K562 (cell line): ENCODE measurements around the gene STUB1. TPM values are rescaled to one million over a fixed set of nuclear protein-coding genes. Genes with fewer than 3 reads are reported as not detected.

Source experiments
- ARID3B ChIP-seq: fragments of 250-450 bp; sonication (Bioruptor Pico); IDR thresholded peaks from 2 replicates; pipeline ENCODE4 v1.4.0; 2020; ENCODE audit warnings: borderline replicate concordance
- CAMTA2 ChIP-seq: fragments of 250-450 bp; sonication (Bioruptor Pico); conservative IDR thresholded peaks from 2 replicates; pipeline ENCODE4 v1.5.1; 2022
- CBX8 ChIP-seq: fragments of 200-600 bp; sonication (generic); IDR thresholded peaks from 2 replicates; pipeline ENCODE4 v1.6.1; 2012; ENCODE audit warnings: borderline replicate concordance, mixed run types, low read depth, mild to moderate bottlenecking, moderate library complexity, mixed read lengths, low read length, control low read depth, inconsistent platforms; ENCODE audit not compliant: poor library complexity, severe bottlenecking; ENCODE audit errors: extremely low read depth
- ESRRB ChIP-seq: fragments of 250-450 bp; sonication (Bioruptor Pico); IDR thresholded peaks from 2 replicates; pipeline ENCODE4 v1.5.0; 2020; ENCODE audit warnings: mild to moderate bottlenecking, moderate library complexity, borderline replicate concordance
- IRF1 ChIP-seq: sonication (generic); formaldehyde crosslinking; IDR thresholded peaks from 2 replicates; pipeline ENCODE4 v1.8.0; 2022; ENCODE audit warnings: missing genetic modification reagents, mild to moderate bottlenecking, borderline replicate concordance
- KLF16 ChIP-seq: IDR thresholded peaks from 2 replicates; pipeline ENCODE4 v1.6.1; 2016; ENCODE audit warnings: antibody characterized with exemption
- MEF2A ChIP-seq: IDR thresholded peaks from 2 replicates; pipeline ENCODE4 v1.6.1; 2011; ENCODE audit warnings: low read depth, mild to moderate bottlenecking, low read length, moderate library complexity; ENCODE audit not compliant: control insufficient read depth
- NR2C1 ChIP-seq, 2 experiments: fragments of 450-650 bp; IDR thresholded peaks; 2 replicates each; pipeline ENCODE4 v1.6.1; 2017; ENCODE audit warnings: mild to moderate bottlenecking in 2 of 2, antibody characterized with exemption in 1 of 2, inconsistent platforms in 1 of 2, missing compliant biosample characterization in 1 of 2, missing genetic modification characterization in 1 of 2
- PATZ1 ChIP-seq: fragments of 250-450 bp; sonication (Bioruptor Pico); IDR thresholded peaks from 2 replicates; pipeline ENCODE4 v1.5.0; 2020; ENCODE audit warnings: mild to moderate bottlenecking, borderline replicate concordance
- PTBP1 ChIP-seq: fragments of 200-400 bp; formaldehyde crosslinking; IDR thresholded peaks from 2 replicates; pipeline ENCODE4 v1.6.1; 2017; ENCODE audit warnings: low read depth, low read length
- SIX5 ChIP-seq, 2 experiments: IDR thresholded peaks; 2 replicates each; pipeline ENCODE4 v1.6.1; 2011; ENCODE audit warnings: low read length in 2 of 2, borderline replicate concordance in 1 of 2, low read depth in 1 of 2, mild to moderate bottlenecking in 1 of 2, moderate library complexity in 1 of 2; ENCODE audit not compliant: insufficient read depth in 1 of 2
- SOX6 ChIP-seq: fragments of 450-650 bp; IDR thresholded peaks from 2 replicates; pipeline ENCODE4 v1.6.1; 2014; ENCODE audit warnings: mild to moderate bottlenecking
- SP1 ChIP-seq: sonication (generic); formaldehyde crosslinking; IDR thresholded peaks from 2 replicates; pipeline ENCODE4 v1.8.1; 2022; ENCODE audit warnings: mild to moderate bottlenecking, missing genetic modification reagents
- XRCC4 ChIP-seq: IDR thresholded peaks from one replicate; pipeline ENCODE4 v1.6.1; 2011; ENCODE audit not compliant: insufficient read depth, insufficient read length; ENCODE audit errors: extremely low read depth
- ZBTB49 ChIP-seq: sonication (generic); formaldehyde crosslinking; IDR thresholded peaks from 2 replicates; pipeline ENCODE4 v1.8.0; 2022; ENCODE audit warnings: missing genetic modification reagents, mild to moderate bottlenecking, borderline replicate concordance
- ZKSCAN8 ChIP-seq: fragments of 200-800 bp; sonication (Bioruptor generic); IDR thresholded peaks from 2 replicates; pipeline ENCODE4 v1.6.1; 2016; ENCODE audit warnings: missing genetic modification characterization, missing compliant biosample characterization
- ZNF143 ChIP-seq: sonication (generic); formaldehyde crosslinking; IDR thresholded peaks from 2 replicates; pipeline ENCODE4 v1.9.0; 2022; ENCODE audit warnings: mild to moderate bottlenecking, missing genetic modification reagents
- ZNF224 ChIP-seq: sonication (generic); formaldehyde crosslinking; IDR thresholded peaks from 2 replicates; pipeline ENCODE4 v1.8.0; 2022; ENCODE audit warnings: mild to moderate bottlenecking, missing genetic modification reagents
- ZNF76 ChIP-seq: fragments of 250-450 bp; sonication (Bioruptor Pico); IDR thresholded peaks from 2 replicates; pipeline ENCODE4 v1.4.0; 2020; ENCODE audit warnings: mild to moderate bottlenecking, moderate library complexity, borderline replicate concordance
- ZSCAN29 ChIP-seq: fragments of 450-650 bp; IDR thresholded peaks from 2 replicates; pipeline ENCODE4 v1.6.1; 2017
- polyA plus RNA-seq, 8 experiments: library from polyadenylated mRNA; depleted of rRNA in 4 of 8; stranded (reverse) in 5 of 8; unstranded in 3 of 8; fragments of >200 nt; fragmentation: Nextera tagmentation in 2 of 8; fragmentation: Illumina TruSeq in 1 of 8; extraction: Ambion mirVana in 2 of 8; extraction: Trizol in 1 of 8; gene quantifications; 2 replicates each; pipeline versions ENCODE4 v1.2.1 to v1.2.3, GENCODE V29; 2011 to 2014; ENCODE audit warnings: inconsistent platforms in 1 of 8, missing spikeins in 1 of 8
- total RNA-seq, 7 experiments: library from RNA; depleted of rRNA in 6 of 7; stranded (reverse); fragments of >200 nt in 6 of 7; fragmentation: Illumina TruSeq in 2 of 7; extraction: Trizol in 2 of 7; gene quantifications; 2 replicates each; pipeline versions ENCODE4 v1.2.1 to v1.2.3, GENCODE V29; 2011 to 2021; ENCODE audit warnings: low replicate concordance in 1 of 7

The STUB1 gene
- total and polyA plus RNA-seq, 9 of the 15 experiments (the other 6 are each of a cell fraction or from before 2014, with no cell fraction given): 10.6 to 251 (median 152) TPM

- TF ChIP-seq SIX5 (IDR thresholded peaks at IDR 0.05; ENCODE audit: borderline replicate concordance in 1 of 2, insufficient read depth in 1 of 2, low read depth in 1 of 2, low read length in 2 of 2) (no peak), ZBTB49 (no peak), IRF1 (CRISPR knock-in tag) (no peak), KLF16 (no peak), ESRRB (CRISPR knock-in tag) (no peak), ZSCAN29 (no peak), ZNF76 (no peak), ZKSCAN8 (no peak), ARID3B (CRISPR knock-in tag) (no peak), PATZ1 (CRISPR knock-in tag) (no peak), PTBP1 (no peak), XRCC4 (no peak), ZNF224 (CRISPR knock-in tag) (no peak), SP1 (CRISPR knock-in tag) (peak; percentile 45; the same call in 1 of the 2 replicates), NR2C1 (IDR thresholded peaks at IDR 0.05) (no peak), NR2C1 (tag; IDR thresholded peaks at IDR 0.05) (no peak), MEF2A (no peak), SOX6 (peak; percentile 21; the same call in 1 of the 2 replicates), CBX8 (no peak), CAMTA2 (CRISPR knock-in tag) (no peak), ZNF143 (CRISPR knock-in tag) (no peak)
Observed at GRCh38 chr16:641326-642188, 38.7 kb upstream of the STUB1 start, which contains the start of gene MCRIP2 (continued).
